Measurements from ENCODE around the gene SYS1.
"Not testable (repeated sequence)": the region's sequence is repeated elsewhere in the genome, so short reads cannot be mapped to it uniquely, and the experiment has no call there.

The SYS1 gene

DNA sequence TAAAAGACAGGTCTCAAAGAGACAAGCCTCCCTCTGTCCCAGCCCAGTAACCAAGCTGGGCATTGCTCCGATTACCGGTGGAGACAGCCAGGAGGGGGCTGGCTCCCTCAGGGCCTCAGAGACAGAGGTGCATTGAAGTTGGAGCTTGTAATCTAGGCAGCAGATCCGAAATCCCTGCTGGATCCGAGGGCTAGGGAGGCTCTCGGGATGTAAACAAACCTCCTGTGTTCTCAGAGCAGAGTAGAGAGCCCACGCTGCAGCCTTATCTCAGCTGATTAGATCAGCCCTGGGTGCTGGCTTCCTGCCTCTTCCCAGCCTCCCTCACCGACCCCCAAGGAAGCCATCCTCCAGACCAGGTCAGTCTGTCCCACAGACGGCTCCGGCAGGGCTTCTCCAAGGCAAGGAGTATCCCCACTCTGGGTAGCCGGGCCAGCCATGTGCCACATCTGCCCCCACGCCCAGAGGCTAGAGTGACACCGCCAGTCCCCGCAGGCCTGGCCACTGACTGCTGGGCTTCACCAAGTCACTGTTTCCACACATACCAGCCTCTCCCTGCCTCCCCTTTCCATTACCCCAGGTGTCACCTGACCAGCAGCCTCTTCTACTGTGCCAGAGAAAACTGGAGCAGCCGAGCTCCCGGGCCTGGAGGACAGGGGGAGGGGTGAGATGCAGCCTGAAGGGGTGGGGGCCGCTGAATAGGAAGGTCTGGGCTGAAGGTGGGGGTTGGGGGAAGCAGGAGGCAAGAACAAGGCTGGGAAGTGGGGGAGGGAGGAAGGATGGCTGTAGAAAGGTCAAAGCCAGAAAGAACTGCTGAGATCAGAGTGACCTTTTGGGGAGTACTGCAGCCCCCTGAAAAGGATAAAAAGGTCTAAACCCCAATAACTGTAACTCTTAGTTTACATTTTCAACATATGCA, 20.8 kb upstream of the SYS1 start:
- DNase-seq (ENCODE audit: low read depth in 1 of 2, low spot score in 1 of 2) = peak; percentile 79 to 83
- no peak; the same call in 1 of the 2 replicates for TF ChIP-seq JUND (IDR thresholded peaks at IDR 0.05; ENCODE audit: low read depth)
- in situ Hi-C loops (cut with HindIII; ENCODE audit: low pct_unique_long_range_greater_than_20kb, low sequenced_read_pairs) = no loop called here

DNA sequence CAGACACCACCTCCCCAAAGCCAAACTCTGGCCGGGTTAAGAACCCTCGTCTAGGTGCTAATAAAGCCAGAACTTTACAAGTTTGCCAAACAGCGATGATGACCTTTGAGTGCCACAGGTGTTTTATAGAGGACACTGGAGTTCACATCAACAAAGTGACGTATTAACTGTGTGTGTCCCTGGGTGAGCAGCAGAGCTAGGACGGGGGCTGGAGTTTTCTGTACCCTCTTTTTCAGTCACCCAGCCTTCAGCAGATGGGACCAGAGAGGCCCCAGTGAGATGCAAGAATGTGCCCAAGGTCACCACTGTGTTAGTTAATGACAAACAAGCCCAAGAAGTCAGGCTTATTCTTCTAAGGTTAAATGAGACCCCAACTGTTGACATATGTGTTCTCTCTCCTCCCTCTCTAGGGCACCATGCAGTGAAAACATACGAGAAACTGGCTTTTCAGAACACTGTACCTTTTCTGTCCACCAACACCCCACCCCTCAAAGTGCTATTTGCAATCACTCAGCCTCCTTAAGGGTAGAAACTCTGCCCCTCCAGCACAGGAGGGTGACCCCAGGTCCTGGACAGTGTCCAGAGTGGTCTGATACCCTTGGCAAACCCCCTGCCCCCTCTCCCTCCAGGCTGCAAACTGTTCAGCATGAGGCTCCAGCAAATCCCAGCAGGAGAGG, 20.0 kb upstream of the SYS1 start:
- in situ Hi-C loops (cut with HindIII; ENCODE audit: low pct_unique_long_range_greater_than_20kb, low sequenced_read_pairs) = no loop called here
- no peak for DNase-seq (ENCODE audit: low read depth in 1 of 2, low spot score in 1 of 2)
- no peak for TF ChIP-seq JUND (IDR thresholded peaks at IDR 0.05; ENCODE audit: low read depth)

DNA sequence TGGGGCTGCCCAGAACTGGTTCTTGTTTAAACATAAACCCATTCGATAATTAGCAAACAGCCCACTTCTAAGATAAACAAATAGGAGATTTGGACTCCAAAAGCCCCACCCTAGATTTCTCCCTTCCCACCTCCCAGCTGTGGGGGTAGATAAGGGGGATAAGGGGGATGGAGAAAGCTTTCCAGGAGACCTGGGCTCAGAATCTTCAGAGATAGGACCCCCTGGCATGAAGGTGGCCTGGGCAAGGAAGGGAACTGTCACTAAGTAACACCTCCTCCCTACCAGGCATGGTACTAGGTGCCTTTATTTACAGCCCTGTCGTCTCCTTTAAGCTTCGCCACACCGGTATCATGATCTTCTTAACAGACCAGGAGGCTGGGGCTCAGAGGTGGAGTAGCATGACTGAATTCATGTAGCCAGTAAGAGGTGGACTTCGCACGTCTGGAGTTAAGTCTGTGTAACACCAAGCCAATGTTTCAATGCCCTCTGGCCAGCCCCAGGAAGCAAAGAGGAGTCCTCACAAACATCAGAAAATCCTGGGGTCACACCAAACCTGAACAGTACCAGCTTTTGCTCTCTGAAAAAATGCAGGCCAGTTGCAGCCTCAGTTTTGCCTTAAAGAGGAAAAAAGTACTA, 19.3 kb upstream of the SYS1 start:
- in situ Hi-C loops (cut with HindIII; ENCODE audit: low pct_unique_long_range_greater_than_20kb, low sequenced_read_pairs) = no loop called here
- no peak; the same call in 1 of the 2 replicates for TF ChIP-seq JUND (IDR thresholded peaks at IDR 0.05; ENCODE audit: low read depth)
- peak in 1 of 2 experiments; percentile 63 for DNase-seq (ENCODE audit: low read depth in 1 of 2, low spot score in 1 of 2)

DNA sequence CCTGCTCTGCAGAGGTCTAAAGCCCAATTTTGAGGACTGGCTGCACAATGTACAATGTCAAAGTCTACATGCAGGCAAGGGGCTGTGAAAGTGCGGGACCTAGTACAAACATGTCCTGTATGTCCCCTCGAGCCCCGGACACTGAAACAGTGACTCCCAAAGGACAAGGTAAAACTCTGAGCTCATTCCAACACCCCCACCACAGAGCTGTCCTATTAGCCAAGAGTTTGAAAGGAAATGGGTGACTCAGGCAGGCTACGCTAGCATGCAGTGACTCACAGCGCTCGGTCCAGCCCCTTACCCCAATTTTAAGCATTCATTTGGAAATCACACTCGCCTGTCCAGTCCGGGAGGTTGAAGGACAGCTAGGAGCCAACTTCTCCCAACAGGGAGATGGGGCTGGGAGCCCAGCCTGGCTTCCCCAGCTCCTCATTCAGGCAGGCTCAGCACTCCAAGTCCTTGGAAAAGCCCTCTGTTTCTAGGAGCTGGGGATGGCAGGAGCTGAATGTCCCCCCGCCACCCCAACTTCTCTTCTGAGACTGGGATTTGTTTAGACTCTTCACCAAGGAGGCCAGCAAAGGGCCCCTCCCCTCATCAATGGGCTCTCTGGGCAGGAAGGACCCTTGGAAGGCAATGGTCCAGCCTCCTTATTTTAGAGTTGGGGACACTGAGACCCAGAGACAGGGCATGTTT, 18.6 kb upstream of the SYS1 start:
- in situ Hi-C loops (cut with HindIII; ENCODE audit: low pct_unique_long_range_greater_than_20kb, low sequenced_read_pairs) = no loop called here
- TF ChIP-seq JUND (IDR thresholded peaks at IDR 0.05; ENCODE audit: low read depth) = peak; percentile 54; the same call in 1 of the 2 replicates
- DNase-seq (ENCODE audit: low read depth in 1 of 2, low spot score in 1 of 2) = peak in 1 of 2 experiments; percentile 72

DNA sequence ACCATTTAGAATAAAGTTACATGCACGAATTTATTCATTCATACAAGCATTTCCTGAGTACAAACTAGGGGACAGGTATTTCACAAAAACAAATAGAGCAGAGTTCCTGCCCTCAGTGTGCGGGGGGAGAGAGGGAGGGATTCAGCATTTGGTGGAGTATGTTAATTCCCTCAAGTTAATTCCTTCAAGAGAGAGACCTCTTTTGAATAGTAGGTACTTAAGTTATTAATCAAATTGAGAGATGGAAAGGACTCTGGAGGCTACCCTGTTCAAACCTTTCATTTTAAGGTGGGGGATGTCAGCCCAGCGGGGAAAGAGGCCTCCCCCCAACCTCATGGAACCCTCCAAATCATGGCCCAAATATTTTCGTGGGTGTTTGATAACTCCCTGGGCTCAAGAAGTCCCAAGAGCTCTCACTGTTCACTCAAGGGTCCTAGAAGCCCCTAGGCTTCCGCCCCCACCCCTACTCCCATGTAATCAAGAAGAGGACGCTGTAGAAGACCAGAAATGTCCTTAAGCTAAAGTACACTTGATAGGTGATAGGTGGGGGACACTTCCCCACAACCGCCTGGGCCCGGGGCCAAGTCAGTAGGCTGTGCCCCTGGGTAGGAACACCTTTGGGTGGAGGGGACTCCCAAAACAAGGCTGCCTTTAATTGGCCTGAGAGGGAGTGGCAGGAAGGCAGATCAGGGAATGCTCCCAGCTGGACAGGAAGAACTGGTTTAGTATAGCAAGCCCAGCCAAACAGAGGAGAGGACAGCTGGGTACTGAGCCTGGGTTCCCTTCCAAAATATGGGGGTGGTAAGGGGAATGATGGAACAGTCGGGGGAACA, 17.6 kb upstream of the SYS1 start:
- DNase-seq (ENCODE audit: low read depth in 1 of 2, low spot score in 1 of 2) = peak; percentile 80 to 88
- in situ Hi-C loops (cut with HindIII; ENCODE audit: low pct_unique_long_range_greater_than_20kb, low sequenced_read_pairs) = no loop called here

DNA sequence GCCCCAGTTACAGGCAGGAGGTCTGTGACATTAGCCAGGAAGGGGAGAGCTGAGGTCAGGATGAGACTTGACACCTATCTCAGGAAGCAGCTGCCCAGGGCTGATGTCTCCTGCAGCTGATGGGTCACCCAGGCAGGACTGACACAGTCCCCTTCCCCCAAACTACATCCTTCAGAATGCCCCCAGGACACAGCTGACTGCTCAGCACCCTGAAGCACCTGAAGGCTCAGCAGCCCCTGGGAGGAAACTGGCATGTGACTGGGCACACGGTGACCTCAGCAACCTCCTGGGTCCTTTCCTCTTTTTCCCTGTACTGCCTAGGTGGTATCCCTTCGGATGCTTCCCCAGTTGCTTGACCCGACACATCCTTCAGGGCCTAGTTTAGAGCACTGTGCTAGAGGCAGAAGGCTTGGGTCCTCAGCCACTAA, 16.7 kb upstream of the SYS1 start:
- no peak for DNase-seq (ENCODE audit: low read depth in 1 of 2, low spot score in 1 of 2)
- TF ChIP-seq JUND (IDR thresholded peaks at IDR 0.05; ENCODE audit: low read depth) = no peak
- in situ Hi-C loops (cut with HindIII; ENCODE audit: low pct_unique_long_range_greater_than_20kb, low sequenced_read_pairs) = no loop called here

More for the DNA sequence above, 17.6 kb upstream of the SYS1 start:
- no peak for TF ChIP-seq JUND (IDR thresholded peaks at IDR 0.05; ENCODE audit: low read depth)

DNA sequence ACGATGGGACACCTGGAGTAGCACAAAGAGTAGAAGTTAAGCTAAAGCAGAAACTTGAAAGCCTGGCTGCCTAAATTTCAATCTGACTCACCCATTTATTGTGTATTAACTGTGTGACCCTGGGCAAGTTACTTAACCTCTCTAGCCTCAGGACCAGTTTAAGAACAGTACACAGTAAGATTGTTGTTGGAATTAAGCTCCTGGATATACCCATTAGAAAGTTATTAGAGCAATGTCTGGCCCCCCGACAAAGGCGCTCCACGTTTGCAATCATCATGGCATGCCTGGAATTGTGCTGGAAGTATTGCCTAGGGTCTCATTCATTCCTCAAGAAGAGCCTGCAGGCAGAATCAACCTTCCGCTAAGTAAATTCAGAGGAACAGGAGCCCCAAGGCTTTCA, 16.1 kb upstream of the SYS1 start:
- DNase-seq (ENCODE audit: low read depth in 1 of 2, low spot score in 1 of 2) = no peak
- in situ Hi-C loops (cut with HindIII; ENCODE audit: low pct_unique_long_range_greater_than_20kb, low sequenced_read_pairs) = no loop called here
- TF ChIP-seq JUND (IDR thresholded peaks at IDR 0.05; ENCODE audit: low read depth) = no peak

DNA sequence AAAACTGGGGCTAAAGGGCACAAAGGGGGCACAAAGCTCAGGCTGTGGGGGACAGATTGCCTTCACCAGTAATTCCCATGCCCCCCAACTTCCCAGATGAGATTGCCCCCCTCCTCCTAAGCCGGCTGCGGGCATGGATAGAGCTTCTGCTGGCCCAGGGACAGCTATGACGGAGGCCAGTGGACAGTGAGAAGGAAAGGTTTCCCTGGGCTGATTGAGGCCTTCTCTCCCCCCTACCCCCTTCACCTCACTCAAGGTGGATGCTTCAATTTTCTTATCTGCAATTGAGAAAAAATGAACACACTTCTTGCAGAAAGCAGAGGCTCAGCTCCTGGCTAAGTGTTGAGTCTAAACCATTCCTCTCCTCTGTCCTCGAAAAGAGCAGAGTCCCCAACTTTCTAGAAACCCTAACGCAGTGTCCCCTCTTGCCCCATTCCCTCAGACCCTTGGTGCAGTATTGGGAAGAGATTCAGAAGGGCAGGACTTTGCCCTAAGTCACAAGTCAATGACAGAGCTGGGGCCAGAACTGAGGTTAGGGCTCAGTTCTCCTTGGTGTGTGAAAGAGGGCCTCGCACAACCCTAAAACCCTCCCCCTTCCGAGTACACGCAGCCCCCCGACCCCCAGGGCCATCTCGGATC, 15.5 kb upstream of the SYS1 start:
- in situ Hi-C loops (cut with HindIII; ENCODE audit: low pct_unique_long_range_greater_than_20kb, low sequenced_read_pairs) = no loop called here
- no peak for DNase-seq (ENCODE audit: low read depth in 1 of 2, low spot score in 1 of 2)
- no peak for TF ChIP-seq JUND (IDR thresholded peaks at IDR 0.05; ENCODE audit: low read depth)

DNA sequence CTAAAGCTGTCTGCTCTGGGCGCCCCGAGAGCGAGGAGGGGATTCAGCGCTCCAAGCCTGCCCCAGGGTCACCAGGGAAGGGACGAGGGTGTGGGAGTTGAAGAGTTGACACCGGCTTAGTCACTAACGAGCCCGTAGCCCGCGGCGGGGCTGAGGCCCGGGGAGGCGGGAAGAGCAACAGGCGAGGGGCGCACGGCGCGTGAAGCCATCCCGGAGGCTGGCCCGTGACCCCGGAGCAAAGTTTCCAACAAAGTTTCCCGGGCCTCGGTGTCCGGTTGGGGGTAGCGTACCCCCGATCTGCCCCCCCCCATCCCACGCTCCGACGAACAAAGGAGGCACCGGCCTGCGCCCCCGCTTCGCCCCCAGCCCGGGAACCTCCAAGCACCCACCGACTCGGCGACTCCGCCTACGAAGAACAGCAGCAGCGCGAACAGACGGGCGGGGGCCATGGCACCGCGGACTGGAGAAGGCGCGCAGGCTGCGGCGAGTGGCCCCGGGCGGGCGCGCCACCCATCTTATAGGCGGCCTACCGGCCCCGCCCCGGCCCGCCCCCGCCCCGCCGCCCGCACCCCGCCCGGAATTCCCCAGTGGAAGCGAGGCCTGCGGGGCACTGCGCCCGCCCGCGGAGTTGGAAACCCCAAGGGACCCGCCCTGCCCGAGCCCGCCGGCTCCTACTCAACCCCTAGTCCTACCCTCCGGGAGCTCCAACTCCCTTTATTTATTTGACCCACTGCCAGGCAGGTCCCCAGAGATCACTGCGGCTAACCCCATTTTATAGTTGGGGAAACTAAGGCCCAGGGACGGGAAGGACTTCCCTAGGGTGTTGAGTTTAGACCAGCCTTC, 14.8 kb upstream of the SYS1 start, which contains the start of gene SDC4:
Gene SDC4 (minus strand): TSS at position 489 of the 843 bp plus-strand sequence. CDS start 40 bp downstream, at position 449.
- no peak for TF ChIP-seq JUND (IDR thresholded peaks at IDR 0.05; ENCODE audit: low read depth)
- peak; percentile 80 to 82 for DNase-seq (ENCODE audit: low read depth in 1 of 2, low spot score in 1 of 2)
- in situ Hi-C loops (cut with HindIII; ENCODE audit: low pct_unique_long_range_greater_than_20kb, low sequenced_read_pairs) = no loop called here

DNA sequence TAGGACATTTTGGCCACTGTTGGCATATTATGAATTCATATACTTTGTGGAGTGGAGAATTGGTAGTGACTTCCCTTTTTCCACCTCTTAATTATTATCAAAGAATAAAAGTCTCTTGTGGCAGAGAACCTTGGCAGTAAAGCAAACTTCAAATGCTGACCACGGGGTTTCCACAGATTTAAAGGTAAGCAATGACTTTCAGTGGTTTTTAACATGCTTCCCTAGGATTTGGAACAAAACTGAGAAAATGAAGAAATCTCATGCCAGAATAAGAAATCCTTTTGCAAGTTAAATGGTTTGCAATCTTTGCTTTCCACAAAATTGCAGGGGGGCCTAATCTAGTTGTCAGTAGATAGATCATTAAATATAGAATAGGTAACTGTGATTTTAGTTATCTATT, 12.7 kb upstream of the SYS1 start:
- no peak for TF ChIP-seq JUND (IDR thresholded peaks at IDR 0.05; ENCODE audit: low read depth)
- in situ Hi-C loops (cut with HindIII; ENCODE audit: low pct_unique_long_range_greater_than_20kb, low sequenced_read_pairs) = no loop called here
- no peak for DNase-seq (ENCODE audit: low read depth in 1 of 2, low spot score in 1 of 2)

DNA sequence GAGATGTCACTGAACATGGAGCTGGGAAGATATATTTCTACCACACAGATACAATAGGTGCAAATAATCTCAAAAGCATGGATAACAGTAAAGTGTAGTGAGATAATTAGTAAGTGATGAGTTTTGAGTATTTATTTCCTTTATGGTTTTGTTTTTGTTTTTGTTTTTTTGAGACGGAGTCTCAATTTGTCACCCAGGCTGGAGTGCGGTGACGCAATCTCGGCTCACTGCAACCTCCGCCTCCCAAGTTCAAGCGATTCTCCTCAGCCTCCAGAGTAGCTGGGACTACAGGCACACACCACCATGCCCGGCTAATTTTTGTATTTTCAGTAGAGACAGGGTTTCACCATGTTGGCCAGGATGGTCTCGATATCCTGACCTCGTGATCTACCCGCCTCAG, 12.2 kb upstream of the SYS1 start:
- DNase-seq (ENCODE audit: low read depth in 1 of 2, low spot score in 1 of 2); in situ Hi-C loops (cut with HindIII; ENCODE audit: low pct_unique_long_range_greater_than_20kb, low sequenced_read_pairs): not testable (repeated sequence)

All from T47D (cell line).